GM23338 (cell line): ENCODE data around the gene SEC22A. TPM values are rescaled to one million over a fixed set of nuclear protein-coding genes. Genes with fewer than 3 reads are reported as not detected.
A peak's percentile ranks its signal among the peaks of the same experiment; 100 is the strongest.

ENCODE experiments used
- ATAC-seq: fragments of 200-7000 bp; cut with Tn5 transposase; 3 replicates; pipeline ENCODE4 v1.9.1; 2020
- DNase-seq: peaks from one replicate; pipeline ENCODE4 v3.0.0-alpha.2; 2015; ENCODE audit warnings: low spot score
- H2AFZ ChIP-seq: fragments of 200-600 bp; sonication (generic); 2 replicates; pipeline ENCODE4 v1.8.0; 2016; ENCODE audit warnings: antibody characterized with exemption, mild to moderate bottlenecking, moderate library complexity
- H3F3A ChIP-seq: fragments of 200-600 bp; sonication (generic); replicated peaks from 2 replicates; pipeline ENCODE4 v1.8.0; 2017; ENCODE audit warnings: antibody characterized with exemption, mixed run types, low read depth
- H3K27ac ChIP-seq: fragments of 200-600 bp; sonication (generic); 2 replicates; pipeline ENCODE4 v1.6.1; 2016; ENCODE audit warnings: low read depth
- H3K27me3 ChIP-seq: fragments of 200-600 bp; sonication (generic); 2 replicates; pipeline ENCODE4 v1.8.0; 2016; ENCODE audit warnings: mild to moderate bottlenecking, mixed run types, moderate library complexity; ENCODE audit not compliant: insufficient read depth
- H3K36me3 ChIP-seq: fragments of 200-600 bp; sonication (generic); 2 replicates; pipeline ENCODE4 v1.8.0; 2016; ENCODE audit warnings: mild to moderate bottlenecking; ENCODE audit not compliant: insufficient read depth
- H3K4me1 ChIP-seq: fragments of 200-600 bp; sonication (generic); 2 replicates; pipeline ENCODE4 v1.8.0; 2016; ENCODE audit warnings: mild to moderate bottlenecking, moderate library complexity; ENCODE audit not compliant: insufficient read depth
- H3K4me2 ChIP-seq: fragments of 200-600 bp; sonication (generic); 2 replicates; pipeline ENCODE4 v1.7.1; 2017; ENCODE audit warnings: mixed run types
- H3K4me3 ChIP-seq: fragments of 200-600 bp; sonication (generic); 2 replicates; pipeline ENCODE4 v1.6.1; 2016; ENCODE audit warnings: mixed run types
- H3K79me2 ChIP-seq: fragments of 200-600 bp; sonication (generic); replicated peaks from 2 replicates; pipeline ENCODE4 v1.8.0; 2017; ENCODE audit warnings: mild to moderate bottlenecking; ENCODE audit not compliant: insufficient read depth
- H3K9me2 ChIP-seq: fragments of 200-600 bp; sonication (generic); 2 replicates; pipeline ENCODE4 v1.8.0; 2017; ENCODE audit not compliant: insufficient read depth
- H4K20me1 ChIP-seq: fragments of 200-600 bp; sonication (generic); replicated peaks from 2 replicates; pipeline ENCODE4 v1.8.0; 2017; ENCODE audit warnings: mild to moderate bottlenecking; ENCODE audit not compliant: insufficient read depth
- H3K27ac Mint-ChIP-seq: 2 replicates; pipeline ENCODE4 v1.8.0; 2020; ENCODE audit warnings: inconsistent platforms, mild to moderate bottlenecking, moderate library complexity, mixed read lengths
- H3K27me3 Mint-ChIP-seq: 3 replicates; pipeline ENCODE4 v1.8.0; 2022; ENCODE audit warnings: low read depth, mild to moderate bottlenecking, moderate library complexity, mixed read lengths, inconsistent platforms; ENCODE audit not compliant: insufficient read depth, poor library complexity
- H3K36me3 Mint-ChIP-seq: 3 replicates; pipeline ENCODE4 v1.8.0; 2021; ENCODE audit warnings: low read depth, mild to moderate bottlenecking, inconsistent platforms, moderate library complexity, mixed read lengths
- H3K4me1 Mint-ChIP-seq: 3 replicates; pipeline ENCODE4 v1.8.0; 2020; ENCODE audit warnings: mild to moderate bottlenecking, inconsistent platforms, mixed read lengths
- H3K4me3 Mint-ChIP-seq: 3 replicates; pipeline ENCODE4 v1.8.0; 2021; ENCODE audit warnings: moderate library complexity, mild to moderate bottlenecking, inconsistent platforms, mixed read lengths
- H3K9me3 Mint-ChIP-seq: 3 replicates; pipeline ENCODE4 v1.8.0; 2020; ENCODE audit warnings: moderate library complexity, mild to moderate bottlenecking, inconsistent platforms, mixed read lengths
- CREB1 ChIP-seq: fragments of 250-450 bp; sonication (Bioruptor Pico); IDR thresholded peaks from 2 replicates; pipeline ENCODE4 v1.5.0; 2020; ENCODE audit warnings: low read depth, mild to moderate bottlenecking, moderate library complexity
- CTCF ChIP-seq, 2 experiments: fragments of 200-600 bp in 1 of 2; sonication (generic) in 1 of 2; conservative IDR thresholded peaks; 2 replicates each; pipeline versions ENCODE4 v1.5.1 to v1.6.1; 2016 to 2017; ENCODE audit warnings: antibody characterized with exemption in 2 of 2, low read depth in 2 of 2, mild to moderate bottlenecking in 2 of 2, moderate library complexity in 1 of 2
- ETS1 ChIP-seq: IDR thresholded peaks from 2 replicates; pipeline ENCODE4 v1.6.1; 2016; ENCODE audit warnings: antibody characterized with exemption
- EZH2 ChIP-seq: fragments of 200-600 bp; sonication (generic); IDR thresholded peaks from one replicate; pipeline ENCODE4 v1.8.0; 2017; ENCODE audit warnings: antibody characterized with exemption, mild to moderate bottlenecking, low read depth; ENCODE audit not compliant: unreplicated experiment
- EZH2phosphoT487 ChIP-seq: fragments of 200-600 bp; sonication (generic); IDR thresholded peaks from one replicate; pipeline ENCODE4 v1.8.1; 2018; ENCODE audit warnings: antibody characterized with exemption; ENCODE audit not compliant: unreplicated experiment
- JUNB ChIP-seq: IDR thresholded peaks from one replicate; pipeline ENCODE4 v1.6.1; 2016; ENCODE audit warnings: antibody characterized with exemption; ENCODE audit not compliant: unreplicated experiment
- NANOG ChIP-seq: IDR thresholded peaks from 2 replicates; pipeline ENCODE4 v1.6.1; 2016; ENCODE audit warnings: antibody characterized with exemption, borderline replicate concordance
- POLR2AphosphoS5 ChIP-seq: IDR thresholded peaks from 2 replicates; pipeline ENCODE4 v1.6.1; 2016; ENCODE audit warnings: antibody characterized with exemption, low read depth
- REST ChIP-seq: IDR thresholded peaks from one replicate; pipeline ENCODE4 v1.6.1; 2018; ENCODE audit warnings: antibody characterized with exemption; ENCODE audit not compliant: unreplicated experiment
- STAT1 ChIP-seq: IDR thresholded peaks from one replicate; pipeline ENCODE4 v1.6.1; 2016; ENCODE audit warnings: antibody characterized with exemption; ENCODE audit not compliant: unreplicated experiment
- ZNF114 ChIP-seq: fragments of 250-450 bp; sonication (Bioruptor Pico); IDR thresholded peaks from 2 replicates; pipeline ENCODE4 v1.5.0; 2020; ENCODE audit warnings: mild to moderate bottlenecking, moderate library complexity
- ZNF331 ChIP-seq: fragments of 250-450 bp; sonication (Bioruptor Pico); IDR thresholded peaks from 2 replicates; pipeline ENCODE4 v1.5.0; 2020; ENCODE audit warnings: low read depth, mild to moderate bottlenecking, moderate library complexity
- ZNF462 ChIP-seq: fragments of 250-450 bp; sonication (Bioruptor Pico); IDR thresholded peaks from 2 replicates; pipeline ENCODE4 v1.5.0; 2020; ENCODE audit warnings: mild to moderate bottlenecking, moderate library complexity
- polyA plus RNA-seq: library from polyadenylated mRNA; unstranded; fragments of >200 nt; fragmentation: Nextera tagmentation; extraction: Ambion mirVana; gene quantifications from 2 replicates; pipeline ENCODE4 v1.2.1, GENCODE V29; 2016
- total RNA-seq: library from RNA; depleted of rRNA; stranded (reverse); fragments of >200 nt; shearing (Covaris generic); gene quantifications from 2 replicates; pipeline ENCODE4 v1.2.3, GENCODE V29; 2014

SEC22A gene
- total and polyA plus RNA-seq, 2 experiments from 2014 or later = 11.2 to 24.1 TPM

- no peak overlapping the region for H3K4me3 Mint-ChIP-seq
- TF ChIP-seq STAT1 (no peak), ETS1 (no peak), ZNF462 (CRISPR knock-in tag) (no peak), JUNB (no peak), POLR2AphosphoS5 (no peak), REST (no peak), CTCF (conservative IDR thresholded peaks at IDR 0.05; ENCODE audit: low read depth in 2 of 2) (no peak), EZH2 (no peak), CREB1 (no peak), NANOG (no peak), ZNF331 (CRISPR knock-in tag) (no peak), EZH2phosphoT487 (no peak), ZNF114 (no peak)
- Histone ChIP-seq H2AFZ (no peak overlapping the region), H3K36me3 (peaks cover 11% of the 10 kb centered on the region; the same call in 1 of the 2 replicates), H3K4me2 (no peak overlapping the region), H3K27me3 (no peaks in the 10 kb centered on the region), H3F3A (no peaks in the 10 kb centered on the region), H3K27ac (peak overlapping the region; percentile 73; the same call in 1 of the 2 replicates), H3K79me2 (no peaks in the 10 kb centered on the region), H4K20me1 (no peaks in the 10 kb centered on the region), H3K9me2 (no peaks in the 10 kb centered on the region), H3K4me1 (no peaks in the 10 kb centered on the region), H3K4me3 (no peak overlapping the region)
- DNase-seq (peak; percentile 11), ATAC-seq (peak; percentile 74)
- H3K36me3 Mint-ChIP-seq = peaks cover 32% of the 10 kb centered on the region
- H3K27me3 Mint-ChIP-seq = peaks cover 3% of the 10 kb centered on the region
- H3K9me3 Mint-ChIP-seq = peaks cover 11% of the 10 kb centered on the region
- peaks cover 6% of the 10 kb centered on the region; the same call in 2 of the 3 replicates for H3K4me1 Mint-ChIP-seq
- no peak overlapping the region for H3K27ac Mint-ChIP-seq
These were observed 32.2 kb upstream of the SEC22A start for GRCh38 chr3:123169492-123169929.
